ENCODE measurements around the gene BAHCC1. TPM values are rescaled to one million over a fixed set of nuclear protein-coding genes. Genes with fewer than 3 reads are reported as not detected.

Gene BAHCC1
- total RNA-seq, 1 donor = 2.0 TPM

- peak overlapping the region; percentile 40 for H3K4me3 ChIP-seq (ENCODE audit: low read length)
Observed at GRCh38 chr17:81397314-81398175, 2.3 kb downstream of the BAHCC1 start.

DNA sequence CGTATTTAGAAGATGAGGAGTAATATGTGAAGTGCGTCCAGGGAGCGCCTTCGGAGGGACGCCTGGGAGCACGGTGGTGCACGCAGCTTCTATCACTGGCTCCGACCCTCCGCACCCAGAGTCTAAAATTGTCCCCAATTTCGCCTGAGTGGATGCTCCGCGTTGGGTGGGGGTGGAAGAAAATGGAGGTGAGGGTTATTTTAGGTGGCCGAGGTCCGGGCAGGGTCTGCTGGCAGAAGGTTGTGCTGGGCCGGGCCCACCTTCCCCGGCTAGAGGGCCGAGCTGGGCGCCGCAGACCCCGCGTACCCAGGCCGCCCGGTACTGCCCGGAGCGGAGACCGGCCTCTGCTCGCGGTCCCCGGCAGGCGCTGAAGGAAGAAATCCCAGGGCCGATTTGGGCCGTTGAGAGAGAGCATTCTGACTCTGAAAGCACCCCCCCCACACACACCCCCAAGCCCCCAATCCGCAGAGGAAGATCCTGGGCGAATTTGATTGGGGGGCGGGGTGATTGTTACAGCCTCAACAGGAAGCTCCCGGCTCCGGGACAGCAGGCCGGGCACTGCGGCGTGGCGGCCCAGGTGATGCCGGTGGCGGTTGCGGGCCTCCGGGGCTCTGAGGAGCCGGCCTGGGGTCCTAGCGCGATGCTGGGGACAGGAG lies 3.0 kb downstream of the BAHCC1 start:
- Histone ChIP-seq H3K27me3 (ENCODE audit: insufficient read depth, low read length) (peaks cover 70% of the 10 kb centered on the region), H3K4me1 (ENCODE audit: insufficient read depth, low read length) (peaks cover 74% of the 10 kb centered on the region), H3K9me3 (ENCODE audit: low read depth, low read length) (no peaks in the 10 kb centered on the region), H3K4me3 (ENCODE audit: low read length) (peak overlapping the region; percentile 24)

More at GRCh38 chr17:81397314-81398175, 2.3 kb downstream of the BAHCC1 start:
- Histone ChIP-seq H3K27me3 (ENCODE audit: insufficient read depth, low read length) (peaks cover 76% of the 10 kb centered on the region), H3K4me1 (ENCODE audit: insufficient read depth, low read length) (peaks cover 82% of the 10 kb centered on the region), H3K9me3 (ENCODE audit: low read depth, low read length) (no peaks in the 10 kb centered on the region)

GRCh38 chr17:81398832-81399411 lies 3.7 kb downstream of the BAHCC1 start:
- Histone ChIP-seq H3K9me3 (ENCODE audit: low read depth, low read length) (no peaks in the 10 kb centered on the region), H3K4me3 (ENCODE audit: low read length) (peak overlapping the region; percentile 24), H3K27me3 (ENCODE audit: insufficient read depth, low read length) (peaks cover 68% of the 10 kb centered on the region), H3K4me1 (ENCODE audit: insufficient read depth, low read length) (peaks cover 70% of the 10 kb centered on the region)

DNA sequence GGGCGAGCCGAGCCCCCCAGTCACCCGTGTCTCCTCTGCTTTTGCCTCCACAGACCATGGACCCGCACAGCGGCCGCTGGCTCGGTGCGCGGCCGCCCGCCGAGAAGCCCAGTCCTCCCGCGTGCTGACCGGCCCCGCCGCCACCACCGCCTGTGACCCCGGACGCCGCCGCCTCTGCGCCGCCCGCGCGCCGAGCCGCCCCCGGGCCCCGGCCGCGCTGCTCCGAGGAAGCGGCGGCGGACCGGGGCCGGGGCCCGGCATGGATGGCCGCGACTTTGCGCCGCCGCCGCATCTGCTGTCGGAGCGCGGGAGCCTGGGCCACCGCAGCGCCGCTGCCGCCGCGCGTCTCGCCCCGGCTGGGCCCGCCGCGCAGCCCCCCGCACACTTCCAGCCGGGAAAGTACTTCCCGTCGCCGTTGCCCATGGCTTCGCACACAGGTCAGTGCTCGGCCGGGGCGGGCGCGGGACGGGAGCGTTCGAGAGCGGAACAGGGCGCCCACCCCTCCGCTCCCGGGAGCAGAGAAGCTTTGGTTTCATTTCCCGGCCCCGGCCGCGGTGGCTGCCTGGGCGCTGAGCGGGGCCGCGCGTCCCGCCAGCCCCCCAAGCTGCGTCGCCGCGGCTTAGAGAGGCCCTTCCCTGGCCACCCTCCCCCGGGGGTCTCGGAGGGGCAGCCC lies 4.4 kb downstream of the BAHCC1 start:
- peak overlapping the region; percentile 47 for H3K4me3 ChIP-seq (ENCODE audit: low read length)
- H3K27me3 ChIP-seq (ENCODE audit: insufficient read depth, low read length) = peaks cover 61% of the 10 kb centered on the region
- no peaks in the 10 kb centered on the region for H3K9me3 ChIP-seq (ENCODE audit: low read depth, low read length)
- peaks cover 63% of the 10 kb centered on the region for H3K4me1 ChIP-seq (ENCODE audit: insufficient read depth, low read length)

- peak overlapping the region; percentile 47 for H3K4me3 ChIP-seq (ENCODE audit: low read length)
- peaks cover 56% of the 10 kb centered on the region for H3K4me1 ChIP-seq (ENCODE audit: insufficient read depth, low read length)
- peaks cover 53% of the 10 kb centered on the region for H3K27me3 ChIP-seq (ENCODE audit: insufficient read depth, low read length)
- no peaks in the 10 kb centered on the region for H3K9me3 ChIP-seq (ENCODE audit: low read depth, low read length)
Observed at GRCh38 chr17:81400154-81400977, 5.1 kb downstream of the BAHCC1 start.

GRCh38 chr17:81400996-81401722 lies 5.9 kb downstream of the BAHCC1 start:
- Histone ChIP-seq H3K9me3 (ENCODE audit: low read depth, low read length) (no peaks in the 10 kb centered on the region), H3K27me3 (ENCODE audit: insufficient read depth, low read length) (peaks cover 47% of the 10 kb centered on the region), H3K4me3 (ENCODE audit: low read length) (no peak overlapping the region), H3K4me1 (ENCODE audit: insufficient read depth, low read length) (peaks cover 50% of the 10 kb centered on the region)

DNA sequence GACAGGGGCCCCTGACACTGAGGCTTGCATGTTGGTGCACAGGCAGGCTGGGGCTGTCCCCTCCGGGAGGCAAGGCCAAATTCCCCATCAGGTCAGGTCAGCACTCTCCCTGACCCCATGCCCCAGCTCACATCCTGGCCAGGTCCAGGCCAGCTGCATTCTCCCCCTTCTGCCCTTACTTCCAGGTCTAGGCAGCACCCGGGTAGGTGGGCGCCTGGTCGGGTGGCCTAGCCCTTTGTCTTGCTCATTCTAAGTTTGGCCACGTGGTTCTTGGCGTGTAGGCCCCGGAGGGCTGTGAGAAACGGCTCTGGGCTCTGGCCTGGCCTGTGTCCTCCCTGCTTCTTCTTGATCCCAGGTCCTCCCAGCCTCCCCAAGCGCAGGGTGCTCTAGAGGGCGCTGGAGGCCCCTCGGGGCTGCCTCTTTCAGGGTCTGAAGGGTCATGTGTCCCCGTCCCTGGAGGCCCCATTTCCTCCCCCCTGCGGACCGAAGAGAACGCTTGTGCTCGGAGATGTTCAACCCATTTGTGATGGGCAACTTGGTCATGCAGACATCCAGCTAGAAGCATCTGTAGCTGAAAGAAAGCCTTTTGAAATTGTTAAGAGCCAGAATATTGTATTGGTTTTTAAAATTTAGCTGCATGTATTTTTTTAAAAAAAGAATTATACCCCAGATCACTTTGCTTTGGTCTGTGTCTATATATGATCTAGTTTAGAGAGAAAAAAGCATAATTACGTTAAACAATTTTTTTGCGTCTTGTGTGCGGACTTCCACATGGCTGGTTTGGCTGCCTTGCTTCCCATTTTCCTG lies 6.7 kb downstream of the BAHCC1 start:
- Histone ChIP-seq H3K4me3 (ENCODE audit: low read length) (no peak overlapping the region), H3K27me3 (ENCODE audit: insufficient read depth, low read length) (peaks cover 40% of the 10 kb centered on the region), H3K9me3 (ENCODE audit: low read depth, low read length) (no peaks in the 10 kb centered on the region), H3K4me1 (ENCODE audit: insufficient read depth, low read length) (peaks cover 42% of the 10 kb centered on the region)

- Histone ChIP-seq H3K9me3 (ENCODE audit: low read depth, low read length) (no peaks in the 10 kb centered on the region), H3K4me1 (ENCODE audit: insufficient read depth, low read length) (peaks cover 36% of the 10 kb centered on the region), H3K4me3 (ENCODE audit: low read length) (no peak overlapping the region), H3K27me3 (ENCODE audit: insufficient read depth, low read length) (peaks cover 34% of the 10 kb centered on the region)
Observed at GRCh38 chr17:81402530-81402941, 7.3 kb downstream of the BAHCC1 start.

DNA sequence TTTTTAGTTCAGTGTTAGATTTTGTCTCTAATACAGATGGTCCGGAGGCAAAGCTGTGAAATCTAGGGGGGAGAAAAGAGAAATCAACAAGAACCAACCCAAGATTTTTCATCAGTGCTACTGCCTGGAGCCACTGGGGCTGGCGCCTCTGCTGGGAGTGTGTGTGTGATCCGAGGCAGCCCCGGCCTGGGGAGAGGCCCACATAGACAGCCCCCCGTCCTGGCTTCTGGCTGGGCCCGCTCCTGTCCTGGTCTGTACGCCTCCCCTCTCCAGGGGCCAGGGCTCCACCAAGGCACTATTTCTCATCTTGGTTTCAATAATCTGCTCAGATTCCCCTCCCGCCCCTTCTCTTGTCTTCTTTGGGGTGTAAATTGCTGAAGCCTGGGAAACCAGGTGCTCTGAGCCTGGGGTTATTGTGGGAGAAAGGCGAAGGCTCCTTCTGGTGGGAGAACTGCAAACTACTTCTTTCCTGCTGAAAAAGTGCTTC lies 7.8 kb downstream of the BAHCC1 start:
- Histone ChIP-seq H3K27me3 (ENCODE audit: insufficient read depth, low read length) (peaks cover 29% of the 10 kb centered on the region), H3K4me3 (ENCODE audit: low read length) (no peak overlapping the region), H3K4me1 (ENCODE audit: insufficient read depth, low read length) (peaks cover 31% of the 10 kb centered on the region), H3K9me3 (ENCODE audit: low read depth, low read length) (no peaks in the 10 kb centered on the region)

DNA sequence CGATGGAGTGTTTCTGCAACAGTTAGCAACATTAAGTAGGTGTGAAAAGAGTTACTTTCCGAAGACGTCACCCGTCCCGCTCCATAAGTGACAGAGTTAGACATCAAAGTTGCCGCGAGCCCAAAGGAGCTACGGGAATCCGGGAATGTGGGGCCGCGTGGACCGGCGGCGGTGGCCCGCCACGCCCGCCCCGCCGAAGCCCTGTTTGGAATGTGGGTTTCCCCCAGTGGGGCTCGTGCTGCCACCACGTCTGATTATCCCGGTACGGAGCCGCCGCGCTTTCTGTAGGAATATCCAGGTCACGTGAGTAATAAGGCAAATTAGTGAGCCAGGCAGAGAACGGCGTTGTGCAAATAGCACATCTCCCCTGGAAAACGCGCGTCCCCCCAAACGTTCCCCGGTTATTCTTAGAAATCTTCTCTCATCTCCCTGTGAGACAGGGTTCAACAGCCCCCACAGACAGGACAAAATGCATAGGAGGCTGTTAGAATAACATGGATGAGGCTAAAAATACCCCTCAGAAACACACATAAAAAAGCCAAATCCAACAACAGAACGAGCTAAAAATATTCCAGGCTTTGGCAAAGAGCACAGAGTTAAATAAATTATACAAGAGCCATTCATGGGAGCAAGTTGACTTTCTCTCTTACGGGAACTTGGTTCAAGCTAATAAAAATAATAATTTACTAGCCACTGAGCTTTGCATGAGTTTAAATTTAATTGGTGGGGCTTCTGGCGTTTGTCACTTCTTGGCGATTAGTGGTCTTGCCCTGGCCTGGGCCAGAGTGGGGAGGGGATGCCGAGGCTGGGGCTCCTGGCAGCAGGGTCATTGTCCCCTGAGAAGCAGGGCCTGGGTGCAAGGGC lies 8.6 kb downstream of the BAHCC1 start:
- Histone ChIP-seq H3K4me3 (ENCODE audit: low read length) (no peak overlapping the region), H3K27me3 (ENCODE audit: insufficient read depth, low read length) (peaks cover 21% of the 10 kb centered on the region), H3K4me1 (ENCODE audit: insufficient read depth, low read length) (peaks cover 23% of the 10 kb centered on the region), H3K9me3 (ENCODE audit: low read depth, low read length) (no peaks in the 10 kb centered on the region)

DNA sequence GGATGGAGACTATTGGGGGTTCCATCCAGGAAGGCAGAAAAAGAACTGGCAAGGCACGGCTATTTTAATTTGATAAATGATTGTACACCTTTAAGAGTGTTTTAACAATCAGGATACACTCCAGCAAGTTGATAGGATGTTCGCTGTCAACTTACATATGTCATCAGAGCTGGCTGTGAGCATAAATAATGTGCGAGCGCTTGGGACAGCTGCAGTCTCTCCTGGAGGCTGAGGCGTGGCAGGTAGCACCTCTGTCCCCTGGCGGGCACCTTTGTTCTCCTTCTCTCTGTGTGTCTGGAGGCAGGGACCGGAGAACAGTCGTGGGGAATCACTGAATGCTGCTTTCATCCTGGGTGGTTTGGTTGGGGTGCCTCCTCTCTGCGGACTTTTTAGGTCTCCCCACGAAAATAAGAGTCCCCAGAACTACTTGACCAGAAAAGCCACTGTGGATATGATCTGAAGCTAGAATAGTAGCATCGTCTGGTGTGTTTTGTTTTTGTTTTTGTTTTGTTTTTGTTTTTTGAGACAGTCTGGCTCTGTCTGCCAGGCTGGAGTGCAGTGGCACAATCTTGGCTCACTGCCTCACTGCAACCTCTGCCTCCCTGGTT lies 9.4 kb downstream of the BAHCC1 start:
- no peak overlapping the region for H3K4me3 ChIP-seq (ENCODE audit: low read length)
- peaks cover 20% of the 10 kb centered on the region for H3K4me1 ChIP-seq (ENCODE audit: insufficient read depth, low read length)
- H3K9me3 ChIP-seq (ENCODE audit: low read depth, low read length) = no peaks in the 10 kb centered on the region
- H3K27me3 ChIP-seq (ENCODE audit: insufficient read depth, low read length) = peaks cover 20% of the 10 kb centered on the region

DNA sequence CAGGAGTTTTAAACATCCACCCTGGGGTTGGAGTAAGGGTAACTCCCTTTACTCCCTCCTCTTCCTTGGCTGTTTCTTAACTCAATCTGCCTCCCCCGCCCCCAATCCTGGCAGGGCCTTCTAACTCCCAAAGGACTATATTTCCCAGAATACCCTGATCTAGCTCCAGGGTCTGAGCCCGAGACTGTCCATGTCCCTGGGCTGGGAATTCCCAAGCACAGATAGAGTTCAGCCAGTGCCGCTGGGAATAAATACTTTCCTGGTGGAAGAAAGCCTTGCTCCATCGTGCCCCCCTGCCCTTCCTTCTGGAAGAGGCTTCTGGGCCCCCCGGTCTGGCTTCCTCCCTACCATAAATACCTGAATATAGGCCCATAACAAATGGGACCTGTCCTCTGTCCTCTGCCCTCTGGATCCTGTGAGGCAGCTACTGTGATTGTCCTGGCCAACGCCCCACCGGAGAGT lies 10.2 kb downstream of the BAHCC1 start:
- Histone ChIP-seq H3K4me3 (ENCODE audit: low read length) (no peak overlapping the region), H3K9me3 (ENCODE audit: low read depth, low read length) (no peaks in the 10 kb centered on the region), H3K27me3 (ENCODE audit: insufficient read depth, low read length) (peaks cover 16% of the 10 kb centered on the region), H3K4me1 (ENCODE audit: insufficient read depth, low read length) (peaks cover 16% of the 10 kb centered on the region)

Data from mononuclear cell (primary cell).